GM21717 (cell line): ENCODE data around the gene ADRB2.

Experiments used
- ATAC-seq: cut with Tn5 transposase; IDR thresholded peaks from one replicate; pipeline ENCODE4 v1.9.1; 2021; ENCODE audit warnings: mild to moderate bottlenecking, moderate library complexity; ENCODE audit not compliant: unreplicated experiment

Gene ADRB2

DNA sequence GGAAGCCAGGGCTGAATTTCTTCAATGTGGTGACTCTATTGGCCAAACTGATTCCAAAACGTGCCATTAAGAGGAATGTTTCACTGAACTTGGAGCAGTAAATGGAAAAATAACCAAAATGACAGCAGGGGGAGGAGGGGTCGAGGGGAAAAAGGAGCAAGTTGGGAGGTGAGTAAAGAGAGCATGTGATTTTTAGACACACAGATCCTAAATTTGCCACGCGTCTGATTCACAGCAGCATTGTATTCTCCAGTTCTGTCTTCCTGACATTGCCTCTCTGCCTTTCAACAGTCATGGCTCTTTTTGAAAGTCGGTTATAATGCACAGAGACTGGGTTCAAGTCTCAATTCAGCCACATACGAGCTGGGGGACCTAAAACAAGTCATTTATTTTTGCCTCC is 22.0 kb upstream of the ADRB2 start:
- ATAC-seq = no peak

DNA sequence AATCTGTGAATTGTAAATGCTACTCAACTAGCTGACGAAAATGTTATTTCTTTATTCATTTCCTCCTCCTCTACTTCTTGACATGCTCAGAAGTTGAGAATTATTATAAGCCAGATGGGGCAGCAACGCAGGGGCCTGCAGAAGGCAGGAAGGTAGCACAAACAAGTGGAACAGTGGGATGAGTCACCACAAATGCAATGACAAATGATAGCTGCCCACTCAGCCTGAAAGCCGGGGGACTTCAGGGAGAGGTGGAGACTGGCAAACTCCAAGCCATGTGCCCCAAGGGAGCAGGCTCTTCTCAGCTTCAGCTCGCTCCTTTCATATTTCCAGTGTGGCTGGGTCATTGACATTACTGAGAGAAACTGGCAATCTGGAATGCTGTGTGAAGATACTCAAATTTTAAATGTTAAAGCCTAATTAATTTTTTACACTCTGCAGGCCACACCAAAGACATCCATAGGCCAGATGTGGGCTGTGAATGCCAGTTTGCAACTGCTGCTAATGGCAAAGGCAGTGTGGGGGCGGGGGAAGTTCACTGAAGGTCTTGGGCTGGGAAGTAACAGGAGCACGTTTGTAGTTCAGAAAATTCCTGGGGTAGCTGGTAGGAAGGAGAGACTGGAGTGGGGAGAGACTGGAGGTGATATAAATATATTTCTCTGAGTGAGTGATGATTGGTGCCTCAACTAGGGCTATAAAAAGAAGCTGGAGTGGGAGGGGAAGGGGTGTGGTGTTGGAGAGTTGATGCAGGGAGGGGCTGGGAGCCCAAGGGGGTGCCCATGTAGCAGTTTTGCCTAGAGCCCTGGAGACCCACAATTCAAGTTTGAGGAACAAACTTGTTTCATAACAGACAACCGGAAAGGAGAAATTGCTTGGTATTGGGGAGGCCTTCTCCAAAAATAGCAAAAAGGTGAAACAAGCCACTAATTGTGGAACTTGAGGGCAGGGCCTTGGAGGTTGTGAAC is 20.8 kb upstream of the ADRB2 start:
- peak; percentile 49 for ATAC-seq

DNA sequence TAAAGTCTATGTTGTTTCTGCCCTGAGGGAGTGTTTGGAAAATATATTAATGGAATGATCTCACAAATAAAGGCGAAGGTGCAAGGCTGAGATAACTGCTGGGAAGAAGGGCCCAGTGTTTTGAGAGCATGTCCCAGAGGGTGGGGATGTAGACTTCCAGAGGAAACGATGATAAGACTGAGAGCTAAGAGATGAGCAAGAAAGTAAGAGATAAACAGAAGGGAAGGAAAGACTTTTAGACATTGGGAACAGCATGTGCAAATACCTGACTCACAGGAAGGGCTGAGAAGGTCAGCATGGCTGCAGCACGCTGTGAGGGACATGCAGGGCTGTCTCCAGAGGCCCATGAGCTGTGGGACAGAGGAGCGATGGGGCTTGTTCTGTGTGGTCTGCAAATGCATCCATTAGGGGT is 19.9 kb upstream of the ADRB2 start:
- no peak for ATAC-seq

DNA sequence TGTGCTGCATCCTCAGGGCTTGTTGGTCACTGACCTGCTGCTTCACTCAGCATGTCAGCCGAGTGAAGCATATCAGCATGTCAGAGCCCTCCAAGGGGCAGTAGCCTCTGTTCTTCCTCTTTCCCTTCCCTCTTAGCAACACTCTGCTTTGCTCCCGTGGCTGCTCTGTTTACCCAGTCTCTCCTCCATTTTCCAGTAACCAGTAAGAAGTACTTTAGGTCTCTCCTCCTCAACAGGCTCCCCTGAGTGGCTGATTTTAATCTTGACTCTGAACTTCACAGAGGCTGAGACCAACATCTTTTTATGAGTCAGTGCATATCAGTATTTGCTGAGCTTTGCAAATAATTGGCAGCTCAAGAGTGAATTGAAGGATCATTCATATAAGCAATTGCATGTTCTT is 18.6 kb upstream of the ADRB2 start:
- ATAC-seq = no peak

DNA sequence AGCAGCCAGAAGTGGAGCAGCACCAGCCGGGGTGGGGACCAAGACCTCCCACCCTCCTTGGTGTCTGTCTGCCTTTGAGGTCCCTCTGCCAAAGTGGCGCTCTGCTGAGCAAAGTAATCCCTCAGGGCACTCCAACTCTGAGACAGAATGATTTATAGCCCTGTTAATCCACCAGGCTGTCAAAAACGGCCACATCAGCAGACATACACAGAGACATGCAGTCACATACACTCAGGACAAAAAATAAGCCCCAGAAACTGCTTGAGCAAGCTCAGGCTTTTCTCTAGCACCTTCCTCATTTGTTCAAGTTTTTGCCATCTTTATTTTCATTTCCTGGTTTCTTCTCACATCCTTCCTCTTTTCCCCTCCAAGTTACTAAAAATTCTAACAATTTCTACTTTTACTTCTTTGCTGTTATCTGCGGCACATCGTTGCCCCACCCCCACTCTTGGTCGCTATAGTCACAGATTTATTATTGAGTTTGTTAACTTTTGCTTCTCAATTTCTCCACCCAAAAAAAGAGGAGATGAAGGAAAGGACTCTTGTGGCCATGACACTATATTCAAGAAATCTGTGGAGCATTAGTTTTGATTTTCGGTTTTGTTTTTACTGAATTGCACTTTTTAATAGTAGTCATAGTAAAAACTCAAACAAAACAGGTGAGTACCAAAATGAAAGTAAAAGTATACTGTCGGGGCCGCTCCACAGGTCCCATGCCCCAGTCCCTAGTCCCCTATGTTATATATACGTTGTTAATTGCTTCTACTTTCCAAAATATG is 17.4 kb upstream of the ADRB2 start:
- peak; percentile 61 for ATAC-seq

DNA sequence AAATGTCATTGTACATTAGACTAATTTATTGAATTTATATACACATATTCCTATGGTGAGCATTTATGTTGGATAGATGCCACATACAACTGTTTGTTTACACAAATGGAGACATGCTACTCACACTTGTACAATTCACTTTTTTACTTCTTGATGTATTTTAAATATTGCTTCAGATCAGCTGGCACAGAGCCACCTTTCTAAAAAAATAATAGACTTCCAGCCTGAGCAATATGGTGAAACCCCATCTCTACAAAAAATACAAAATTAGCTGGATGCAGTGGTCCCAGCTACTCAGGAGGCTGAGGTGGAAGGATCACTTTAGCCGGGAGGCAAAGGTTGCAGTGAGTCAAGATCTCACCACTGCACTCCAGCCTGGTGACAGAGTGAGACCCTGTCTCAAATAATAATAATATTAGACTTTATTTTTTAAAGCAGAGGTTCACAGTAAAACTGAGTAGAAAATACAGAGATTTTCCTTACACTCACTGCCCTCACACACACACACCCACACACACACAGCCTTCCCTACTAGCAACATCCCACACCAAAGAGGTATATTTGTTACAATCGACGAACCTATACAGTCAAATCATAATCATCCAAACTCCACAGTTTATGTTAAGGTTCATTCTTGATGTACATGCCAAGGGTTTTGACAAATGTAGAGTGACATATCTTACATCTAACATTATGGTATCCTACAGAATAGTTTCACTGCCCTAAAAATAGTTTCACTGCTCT is 16.5 kb upstream of the ADRB2 start:
- ATAC-seq = no peak

DNA sequence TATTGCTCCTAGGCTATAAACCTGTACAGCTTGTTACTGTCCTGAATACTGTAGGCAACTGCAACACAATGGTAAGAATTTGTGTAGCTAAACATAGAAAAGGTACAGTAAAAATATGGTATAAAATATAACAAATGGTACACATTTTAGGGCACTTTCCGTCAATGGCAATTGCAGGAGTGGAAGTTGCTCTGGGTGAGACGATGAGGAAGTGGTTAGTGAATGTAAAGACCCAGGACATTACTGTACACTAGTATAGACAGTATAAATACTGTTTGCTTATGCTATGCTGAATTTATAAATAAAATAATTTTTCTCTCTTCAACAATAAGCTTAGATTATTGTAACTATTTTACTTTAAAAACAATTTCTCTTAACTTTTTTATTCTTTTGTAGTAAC is 15.6 kb upstream of the ADRB2 start:
- no peak for ATAC-seq

DNA sequence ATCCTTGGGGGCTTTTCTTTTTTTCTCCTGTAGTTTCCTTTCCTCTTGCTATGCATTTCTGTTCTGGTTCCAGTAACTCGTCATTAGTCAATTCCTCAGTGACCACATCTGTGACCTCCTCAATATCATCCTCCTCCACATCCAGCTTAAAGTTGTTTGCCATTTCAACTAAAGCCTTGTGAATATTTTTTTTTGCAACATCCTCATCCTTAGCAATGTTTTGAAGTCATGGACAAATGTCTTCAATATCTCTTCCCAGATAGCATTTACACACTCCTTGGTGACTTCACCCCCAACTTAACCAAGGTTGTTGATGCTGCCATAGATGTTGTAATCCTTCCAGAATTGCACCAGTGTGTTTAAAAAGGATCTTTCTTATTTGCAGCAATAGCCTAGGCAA is 14.7 kb upstream of the ADRB2 start:
- no peak for ATAC-seq

DNA sequence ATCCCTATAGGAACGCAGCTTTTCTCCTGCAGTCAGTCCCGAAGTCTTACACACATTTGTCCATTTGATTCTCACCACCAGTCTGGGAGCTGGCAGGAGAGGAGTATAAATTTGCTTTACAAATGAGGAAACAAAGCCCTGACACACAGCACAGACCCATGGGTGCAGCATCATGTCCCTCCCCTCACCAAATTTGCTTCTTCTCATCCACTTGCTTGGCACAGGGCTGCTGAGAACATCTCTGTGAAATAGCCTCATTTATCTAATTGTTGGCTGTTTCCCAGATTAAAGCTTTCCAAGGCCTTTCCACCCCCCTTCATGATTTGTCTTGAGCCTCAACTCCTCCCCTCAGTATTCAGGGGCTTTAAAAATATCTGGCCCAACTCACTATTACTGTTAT is 11.3 kb upstream of the ADRB2 start:
- no peak for ATAC-seq

DNA sequence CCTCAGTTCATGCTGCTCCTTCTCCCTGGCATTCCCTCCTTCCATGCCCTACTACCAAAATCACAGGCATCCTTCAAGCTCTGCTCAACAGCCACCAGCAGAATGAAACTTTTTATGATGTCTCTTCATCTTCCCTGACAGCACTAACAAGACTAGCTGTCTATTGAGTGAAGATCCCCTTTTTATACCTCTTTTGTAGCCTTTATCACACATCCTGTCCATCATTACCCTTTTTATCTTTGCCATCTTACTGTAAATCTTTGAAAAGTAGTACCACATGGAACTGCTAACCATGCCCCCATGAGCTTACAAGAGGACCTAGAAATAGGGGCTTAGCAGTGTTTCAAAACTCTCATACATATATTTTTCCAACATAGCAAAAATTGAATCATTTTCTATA is 10.8 kb upstream of the ADRB2 start:
- no peak for ATAC-seq

DNA sequence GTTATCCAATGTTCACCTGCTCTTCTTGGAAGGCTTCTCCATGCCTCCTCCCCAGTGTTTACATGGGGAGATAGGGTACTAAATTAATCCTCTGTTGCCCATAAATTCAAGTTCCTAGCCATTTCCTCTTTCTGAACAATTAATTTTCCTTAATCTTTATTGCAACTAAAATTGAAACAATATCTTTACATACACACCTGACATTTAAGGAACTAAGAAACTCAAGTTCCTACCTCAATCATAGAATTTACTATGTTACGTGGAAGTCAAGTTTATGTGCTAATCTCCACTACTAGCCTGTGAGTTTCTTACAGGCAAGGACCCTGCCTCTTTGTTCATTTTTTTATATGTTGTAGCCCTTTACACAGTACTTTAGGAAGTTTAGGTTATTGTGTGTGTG is 10.1 kb upstream of the ADRB2 start:
- no peak for ATAC-seq

DNA sequence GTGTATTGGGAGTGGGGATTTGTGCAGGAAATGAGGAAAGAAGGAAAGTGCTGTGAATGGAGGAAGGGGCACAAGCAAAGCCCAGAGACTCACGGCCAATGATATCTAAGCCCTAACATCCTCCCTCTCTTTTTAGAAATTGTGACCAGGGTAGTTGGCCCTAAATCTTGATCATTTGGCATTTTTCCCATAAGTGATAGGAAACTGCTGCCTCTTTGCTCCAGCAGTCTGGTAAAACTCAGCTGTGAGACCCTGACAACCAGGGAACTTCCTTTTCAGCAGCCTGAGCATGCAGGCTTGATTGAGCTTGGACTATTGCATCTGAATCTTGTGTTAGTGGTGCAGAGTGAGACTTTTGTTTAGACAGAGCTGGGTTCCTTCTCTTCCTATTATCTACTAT is 9.6 kb upstream of the ADRB2 start:
- ATAC-seq = no peak

DNA sequence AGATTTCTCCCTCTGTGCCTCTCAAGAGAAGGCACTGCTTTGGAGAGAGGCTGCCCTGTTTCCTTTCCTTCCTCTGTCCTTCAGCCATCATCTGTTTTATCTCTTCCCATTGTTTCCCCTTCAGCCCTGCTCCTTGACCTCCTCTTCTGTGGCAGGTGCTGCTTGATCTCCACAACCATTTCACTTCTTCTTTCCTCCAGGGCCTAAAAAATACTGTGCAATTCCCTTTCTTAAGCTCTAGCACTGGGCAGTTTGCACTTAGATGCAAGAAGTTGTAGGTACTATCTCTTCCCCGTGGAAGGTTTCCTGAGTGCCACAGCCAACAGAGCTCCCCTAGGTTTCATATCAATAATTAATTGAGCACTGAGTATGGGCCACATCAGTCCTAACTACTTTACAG is 8.8 kb upstream of the ADRB2 start:
- ATAC-seq = no peak

DNA sequence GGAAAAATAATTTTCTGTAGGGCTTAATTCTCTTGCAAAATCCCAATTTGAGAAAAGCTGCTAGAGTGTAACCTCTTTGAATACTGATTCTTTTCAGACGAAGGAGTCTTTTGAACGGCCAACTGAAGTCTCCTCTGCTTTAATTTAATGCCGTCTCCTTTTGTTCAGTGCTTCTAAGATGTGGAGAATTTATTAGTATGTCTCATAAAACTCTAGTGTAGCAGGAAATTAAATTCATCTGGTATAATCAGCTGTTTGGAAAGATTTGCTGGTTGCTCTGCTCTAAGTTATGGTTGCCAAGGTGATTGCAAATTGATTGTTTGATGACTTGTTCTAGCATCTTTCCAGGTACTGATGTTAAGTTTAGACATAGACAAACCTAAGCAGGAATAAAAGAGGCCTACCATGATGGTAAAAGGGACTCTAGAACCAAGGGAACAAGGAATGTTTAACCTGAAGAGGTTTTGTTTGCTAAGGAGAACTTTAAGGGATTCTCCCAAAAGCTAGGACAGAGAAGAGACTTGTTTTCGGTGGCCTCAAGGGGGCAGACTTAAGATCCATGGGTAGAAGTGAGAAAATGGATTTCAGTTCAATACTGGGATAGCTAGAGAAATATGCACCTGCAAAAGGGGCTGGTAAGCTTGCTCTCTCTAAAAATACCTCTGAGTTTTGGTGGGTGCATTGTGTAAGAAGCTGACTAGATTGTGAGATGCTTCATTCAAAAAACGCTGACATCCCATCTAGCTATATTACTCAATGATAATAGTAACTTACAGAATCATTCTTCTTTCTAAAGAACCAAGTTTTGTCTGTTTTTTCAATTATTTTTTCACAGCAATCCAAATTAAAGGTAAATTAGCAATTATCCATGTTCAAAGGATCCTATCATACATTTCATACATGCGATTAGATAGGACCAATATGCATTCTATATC is 5.7 kb upstream of the ADRB2 start:
- ATAC-seq = peak; percentile 54

DNA sequence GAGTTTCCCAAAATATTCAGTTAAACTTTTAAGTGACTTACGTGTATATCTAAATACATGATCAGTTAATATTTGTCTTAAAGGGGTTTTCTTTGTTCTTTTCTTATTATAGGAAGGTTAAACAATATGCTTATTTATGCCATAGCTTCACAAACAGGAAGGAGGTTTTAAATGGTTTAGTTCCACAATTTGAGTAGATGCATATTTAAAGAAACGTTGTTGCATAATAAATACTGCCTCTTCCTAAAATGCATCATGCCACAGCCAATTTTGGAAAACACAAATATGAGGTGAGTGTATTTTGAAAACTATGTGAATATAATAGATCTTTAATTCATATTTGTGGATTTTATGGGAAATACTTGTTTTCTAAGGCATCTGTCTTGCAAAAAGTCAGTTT is 2.5 kb upstream of the ADRB2 start:
- ATAC-seq = no peak

DNA sequence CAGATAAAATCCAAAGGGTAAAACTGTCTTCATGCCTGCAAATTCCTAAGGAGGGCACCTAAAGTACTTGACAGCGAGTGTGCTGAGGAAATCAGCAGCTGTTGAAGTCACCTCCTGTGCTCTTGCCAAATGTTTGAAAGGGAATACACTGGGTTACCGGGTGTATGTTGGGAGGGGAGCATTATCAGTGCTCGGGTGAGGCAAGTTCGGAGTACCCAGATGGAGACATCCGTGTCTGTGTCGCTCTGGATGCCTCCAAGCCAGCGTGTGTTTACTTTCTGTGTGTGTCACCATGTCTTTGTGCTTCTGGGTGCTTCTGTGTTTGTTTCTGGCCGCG is 727 bp upstream of the ADRB2 start:
- ATAC-seq = peak; percentile 22

DNA sequence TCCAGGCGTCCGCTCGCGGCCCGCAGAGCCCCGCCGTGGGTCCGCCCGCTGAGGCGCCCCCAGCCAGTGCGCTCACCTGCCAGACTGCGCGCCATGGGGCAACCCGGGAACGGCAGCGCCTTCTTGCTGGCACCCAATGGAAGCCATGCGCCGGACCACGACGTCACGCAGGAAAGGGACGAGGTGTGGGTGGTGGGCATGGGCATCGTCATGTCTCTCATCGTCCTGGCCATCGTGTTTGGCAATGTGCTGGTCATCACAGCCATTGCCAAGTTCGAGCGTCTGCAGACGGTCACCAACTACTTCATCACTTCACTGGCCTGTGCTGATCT is 294 bp downstream of the ADRB2 start:
- ATAC-seq = no peak

DNA sequence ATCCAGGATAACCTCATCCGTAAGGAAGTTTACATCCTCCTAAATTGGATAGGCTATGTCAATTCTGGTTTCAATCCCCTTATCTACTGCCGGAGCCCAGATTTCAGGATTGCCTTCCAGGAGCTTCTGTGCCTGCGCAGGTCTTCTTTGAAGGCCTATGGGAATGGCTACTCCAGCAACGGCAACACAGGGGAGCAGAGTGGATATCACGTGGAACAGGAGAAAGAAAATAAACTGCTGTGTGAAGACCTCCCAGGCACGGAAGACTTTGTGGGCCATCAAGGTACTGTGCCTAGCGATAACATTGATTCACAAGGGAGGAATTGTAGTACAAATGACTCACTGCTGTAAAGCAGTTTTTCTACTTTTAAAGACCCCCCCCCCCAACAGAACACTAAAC is 1.3 kb downstream of the ADRB2 start:
- no peak for ATAC-seq

DNA sequence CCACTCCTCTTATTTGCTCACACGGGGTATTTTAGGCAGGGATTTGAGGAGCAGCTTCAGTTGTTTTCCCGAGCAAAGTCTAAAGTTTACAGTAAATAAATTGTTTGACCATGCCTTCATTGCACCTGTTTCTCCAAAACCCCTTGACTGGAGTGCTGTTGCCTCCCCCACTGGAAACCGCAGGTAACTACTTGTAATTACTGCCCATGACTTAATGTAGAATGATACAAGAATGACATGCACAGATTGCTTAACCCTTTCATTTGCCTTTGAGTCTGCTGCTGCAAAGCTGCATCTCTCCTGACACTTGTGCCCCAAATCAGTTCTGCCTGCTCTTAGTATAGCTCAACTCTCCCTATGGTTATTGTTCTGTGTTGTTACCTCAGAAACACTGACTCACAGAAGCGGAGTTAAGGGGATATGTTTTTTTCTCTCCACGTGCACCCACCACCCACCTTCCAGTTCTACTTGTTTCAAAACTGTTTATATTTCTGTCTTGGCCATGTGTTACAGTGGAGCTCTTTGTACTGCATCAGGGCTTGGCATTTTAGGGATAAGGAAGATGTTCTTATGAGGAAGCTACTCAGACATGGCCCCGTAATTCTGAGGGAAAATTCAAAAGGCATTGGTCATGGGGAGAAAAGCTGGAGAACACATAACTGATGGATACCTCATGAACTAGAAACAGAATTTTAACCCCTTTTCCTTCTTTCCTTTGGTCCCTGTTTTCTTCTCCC is 2.3 kb downstream of the ADRB2 start:
- no peak for ATAC-seq

DNA sequence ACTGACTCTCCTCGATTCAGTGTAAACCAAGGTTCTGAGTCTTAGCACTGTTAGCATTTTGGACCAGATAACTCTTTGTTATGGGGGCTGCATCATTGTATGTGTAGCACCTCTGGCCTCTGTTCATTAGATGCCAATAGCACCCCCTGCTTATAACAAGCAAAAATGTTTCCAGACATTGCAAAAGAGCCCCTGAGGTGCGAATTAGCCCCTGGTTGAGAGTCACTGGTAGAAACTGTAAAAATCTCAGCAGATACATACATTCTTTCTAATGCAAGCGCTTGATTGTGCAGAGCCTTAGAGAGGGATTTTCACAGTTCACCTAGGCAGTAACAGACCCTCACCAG is 2.8 kb downstream of the ADRB2 start:
- no peak for ATAC-seq
